ENCODE data around the gene PTGDS.

The PTGDS gene

GRCh38 chr9:136947028-136947891 lies 30.0 kb upstream of the PTGDS start:
- Histone ChIP-seq H3K9me3 (replicated peaks in 1 of 11) (no peaks in the 10 kb centered on the region), H3K27me3 (no peaks in the 10 kb centered on the region), H3K4me1 (peaks cover 35 to 63% (median 55%) of the 10 kb centered on the region in 10 experiments), H4K20me1 (peaks cover 15 to 21% (median 19%) of the 10 kb centered on the region in 11 experiments; a peak in 21 of 22 replicates), H3K9ac (peak overlapping the region in 7 of 11 experiments; percentile 3 to 52 (median 23); a peak in 10 of 22 replicates), H3K36me3 (peaks cover 7 to 14% (median 11%) of the 10 kb centered on the region in 11 experiments), H3K4me2 (peak overlapping the region in 4 of 11 experiments; percentile 3 to 65 (median 42); a peak in 5 of 22 replicates), H3K4me3 (no peak overlapping the region), H3K27ac (peak overlapping the region in 3 of 11 experiments; percentile 0 to 28 (median 18); a peak in 3 of 22 replicates)
- no peak for TF ChIP-seq Cebpa-rat (IDR thresholded peaks at IDR 0.05)

DNA sequence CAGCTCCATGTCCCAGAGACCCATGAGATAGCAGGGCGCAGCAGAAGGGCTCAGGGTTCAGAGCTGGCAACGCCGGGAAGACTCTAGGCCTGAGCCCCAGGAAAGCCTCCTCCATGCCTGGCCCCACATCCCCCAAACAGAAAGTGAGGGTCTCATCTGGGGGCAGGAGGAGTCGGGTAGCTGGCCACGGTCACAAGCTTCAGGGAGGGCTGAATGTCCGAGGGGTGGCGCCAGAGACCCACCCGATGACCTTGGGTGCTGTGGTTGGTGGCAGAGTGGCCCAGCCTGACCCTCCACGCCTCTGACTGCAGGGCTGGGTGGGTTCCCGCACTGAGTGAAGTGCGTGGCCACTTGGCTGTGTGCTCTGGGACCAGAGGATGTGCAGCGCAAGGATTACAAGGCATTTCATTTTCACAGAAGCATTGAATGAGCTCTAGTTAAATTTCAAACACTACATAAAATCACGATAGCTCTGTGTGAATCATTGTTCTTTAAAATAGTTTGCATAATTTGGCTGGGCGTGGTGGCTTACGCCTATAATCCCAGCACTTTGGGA lies 29.3 kb upstream of the PTGDS start:
- peaks cover 0 to 6% (median 3%) of the 10 kb centered on the region in 11 experiments; a peak in 12 of 22 replicates for H3K36me3 ChIP-seq
- H3K27me3 ChIP-seq: no peaks in the 10 kb centered on the region
- H3K9ac ChIP-seq: peak overlapping the region in 6 of 11 experiments; percentile 3 to 52 (median 24); a peak in 6 of 22 replicates
- H3K27ac ChIP-seq: peak overlapping the region in 3 of 11 experiments; percentile 0 to 28 (median 18); a peak in 3 of 22 replicates
- H4K20me1 ChIP-seq: peaks cover 8 to 13% (median 11%) of the 10 kb centered on the region in 11 experiments; a peak in 20 of 22 replicates
- H3K4me2 ChIP-seq: peak overlapping the region in 6 of 11 experiments; percentile 3 to 65 (median 20); a peak in 5 of 22 replicates
- no peak overlapping the region for H3K4me3 ChIP-seq
- H3K9me3 ChIP-seq (replicated peaks in 1 of 11): no peaks in the 10 kb centered on the region
- H3K4me1 ChIP-seq: peaks cover 31 to 56% (median 48%) of the 10 kb centered on the region in 10 experiments
- no peak for TF ChIP-seq Cebpa-rat (IDR thresholded peaks at IDR 0.05)

DNA sequence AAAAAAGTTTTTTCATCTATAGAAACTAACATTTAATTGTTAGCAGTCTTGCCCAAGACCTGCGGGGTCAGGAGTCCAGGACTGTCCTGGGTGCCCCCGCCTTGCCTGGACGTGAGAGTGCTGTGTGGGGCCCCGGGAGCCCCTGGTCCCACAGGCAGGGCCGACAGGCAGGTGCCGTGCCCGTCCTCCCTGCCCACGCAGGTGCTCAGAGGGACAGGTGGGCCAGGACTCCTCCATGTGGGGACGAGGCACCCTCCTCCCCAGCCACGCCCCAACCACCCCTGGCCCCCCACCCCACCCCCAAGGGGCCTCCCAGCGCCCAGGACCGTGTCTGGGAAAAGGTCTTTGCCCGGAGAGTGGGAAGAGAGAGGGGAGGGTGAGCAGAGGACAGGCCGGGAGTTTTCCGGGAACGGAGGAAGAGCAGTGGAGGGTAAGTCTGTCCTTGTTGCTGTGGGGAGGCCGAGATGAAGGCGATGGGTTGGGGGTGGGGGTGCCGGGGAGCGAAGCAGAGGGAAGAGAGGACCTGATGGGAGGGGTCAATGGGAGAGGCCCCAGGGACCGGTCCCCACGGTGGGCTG lies 28.0 kb upstream of the PTGDS start:
- Histone ChIP-seq H3K4me3 (peak overlapping the region; percentile 59 to 76 (median 66)), H3K9me3 (replicated peaks in 1 of 11) (no peaks in the 10 kb centered on the region), H3K27ac (peak overlapping the region; percentile 63 to 76 (median 70); a peak in 21 of 22 replicates), H4K20me1 (peaks cover 0 to under 1% (median 0%) of the 10 kb centered on the region in 11 experiments; a peak in 2 of 22 replicates), H3K36me3 (no peaks in the 10 kb centered on the region), H3K4me2 (peak overlapping the region; percentile 82 to 99 (median 94)), H3K9ac (peak overlapping the region; percentile 64 to 81 (median 76)), H3K4me1 (peaks cover 24 to 51% (median 42%) of the 10 kb centered on the region in 10 experiments), H3K27me3 (no peaks in the 10 kb centered on the region)
- no peak for TF ChIP-seq Cebpa-rat (IDR thresholded peaks at IDR 0.05)

GRCh38 chr9:136949817-136950655 lies 27.3 kb upstream of the PTGDS start:
- Histone ChIP-seq H3K4me3 (peak overlapping the region; percentile 59 to 76 (median 66)), H3K9me3 (replicated peaks in 1 of 11) (no peaks in the 10 kb centered on the region), H3K36me3 (no peaks in the 10 kb centered on the region), H3K9ac (peak overlapping the region; percentile 64 to 81 (median 76)), H3K4me1 (peaks cover 21 to 48% (median 39%) of the 10 kb centered on the region in 10 experiments), H3K27ac (peak overlapping the region; percentile 63 to 76 (median 70)), H4K20me1 (no peaks in the 10 kb centered on the region; a peak in 1 of 22 replicates), H3K27me3 (no peaks in the 10 kb centered on the region), H3K4me2 (peak overlapping the region; percentile 82 to 99 (median 94))
- no peak for TF ChIP-seq Cebpa-rat (IDR thresholded peaks at IDR 0.05)

- Histone ChIP-seq H3K9ac (peak overlapping the region; percentile 64 to 81 (median 76)), H3K27me3 (no peaks in the 10 kb centered on the region), H3K4me1 (peaks cover 14 to 40% (median 31%) of the 10 kb centered on the region in 10 experiments), H3K4me3 (peak overlapping the region; percentile 59 to 76 (median 66)), H3K36me3 (no peaks in the 10 kb centered on the region), H3K9me3 (replicated peaks in 1 of 11) (no peaks in the 10 kb centered on the region), H3K27ac (peak overlapping the region; percentile 63 to 76 (median 70)), H4K20me1 (no peaks in the 10 kb centered on the region; a peak in 1 of 22 replicates), H3K4me2 (peak overlapping the region; percentile 82 to 99 (median 94))
- TF ChIP-seq Cebpa-rat (IDR thresholded peaks at IDR 0.05): no peak
These were observed 26.5 kb upstream of the PTGDS start for GRCh38 chr9:136950656-136951276.

DNA sequence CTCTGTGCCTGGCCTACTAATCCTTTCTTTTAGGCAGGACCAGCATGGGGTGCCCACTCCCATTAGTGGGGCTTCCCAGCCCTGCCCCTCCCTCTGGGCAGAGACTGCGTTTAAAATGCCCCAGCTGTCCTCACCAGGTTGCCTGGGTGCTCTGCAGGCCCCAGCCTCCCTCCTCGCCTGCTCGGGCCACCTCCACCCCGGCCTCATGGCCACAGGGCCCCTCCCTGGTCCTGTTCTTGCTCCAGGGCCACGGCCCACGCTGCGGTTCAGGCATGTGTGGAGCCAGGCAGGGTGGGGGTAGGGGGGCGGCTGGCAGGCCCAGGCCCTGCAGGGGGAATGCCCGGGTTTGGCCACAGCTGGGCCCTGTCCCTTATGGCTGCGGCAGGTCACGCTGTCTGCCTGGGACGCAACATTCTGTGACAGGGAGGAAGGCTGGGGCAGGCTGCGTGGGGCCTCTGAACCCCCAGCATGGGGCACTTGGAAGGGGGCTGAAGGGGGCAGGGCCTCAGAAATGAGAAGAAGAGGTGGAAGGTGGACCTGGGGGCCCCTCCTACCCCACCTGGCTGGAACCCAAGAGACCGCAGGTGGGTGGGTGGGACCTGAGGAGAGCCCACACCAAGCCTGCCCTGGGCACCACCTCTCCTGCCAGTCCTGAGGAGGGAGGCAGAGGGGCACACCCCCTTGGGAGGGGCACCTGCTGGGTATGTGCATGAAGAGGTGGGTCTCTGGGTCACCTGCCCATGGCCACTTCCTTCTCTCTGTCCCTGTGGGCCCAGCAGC lies 25.6 kb upstream of the PTGDS start, which contains the start of gene LCN12:
Gene LCN12 (plus strand): TSS at position 733 of the 780 bp plus-strand sequence. CDS start 55 bp downstream, outside the sequence.
- Histone ChIP-seq H3K9ac (no peak within 1 kb of the TSS), H3K4me2 (no peak within 1 kb of the TSS), H4K20me1 (no peaks in the 10 kb centered on the region; a peak in 1 of 22 replicates), H3K4me1 (peaks cover 14 to 31% (median 28%) of the 10 kb centered on the region in 10 experiments), H3K36me3 (no peaks in the 10 kb centered on the region), H3K27ac (no peak within 1 kb of the TSS), H3K27me3 (no peaks in the 10 kb centered on the region), H3K9me3 (replicated peaks in 1 of 11) (peaks cover 0 to 4% (median 0%) of the 10 kb centered on the region in 11 experiments; a peak in 1 of 22 replicates), H3K4me3 (no peak within 1 kb of the TSS)
- no peak for TF ChIP-seq Cebpa-rat (IDR thresholded peaks at IDR 0.05)

- Histone ChIP-seq H3K4me3 (no peak overlapping the region), H3K4me2 (no peak overlapping the region), H3K36me3 (no peaks in the 10 kb centered on the region), H3K9ac (no peak overlapping the region), H3K27me3 (no peaks in the 10 kb centered on the region), H3K9me3 (replicated peaks in 1 of 11) (peaks cover 0 to 4% (median 0%) of the 10 kb centered on the region in 11 experiments; a peak in 1 of 22 replicates), H3K4me1 (peaks cover 14 to 27% (median 24%) of the 10 kb centered on the region in 10 experiments), H4K20me1 (no peaks in the 10 kb centered on the region; a peak in 1 of 22 replicates), H3K27ac (no peak overlapping the region)
- no peak for TF ChIP-seq Cebpa-rat (IDR thresholded peaks at IDR 0.05)
These were observed 24.9 kb upstream of the PTGDS start for GRCh38 chr9:136952321-136952850.
